Pancreas (tissue), 10 donors: ENCODE data around the gene TBX18. TPM values are rescaled to one million over a fixed set of nuclear protein-coding genes. Genes with fewer than 3 reads are reported as not detected.

ENCODE experiments used
- ATAC-seq, 4 donors: fragments of 200-7000 bp; cut with Tn5 transposase; one replicate each; pipeline versions ENCODE4 v1.8.0 to v1.9.1; 2020; ENCODE audit warnings: mild to moderate bottlenecking in 4 of 4, moderate library complexity in 4 of 4
- DNase-seq, 6 donors: peaks; one replicate each; pipeline ENCODE4 v3.0.0-alpha.2; 2020
- FAIRE-seq: peaks from 2 replicates; lab custom pipeline; 2012; peaks lifted over from hg19 to GRCh38; lab: Jason Lieb, UNC
- H3K27ac ChIP-seq, 4 donors: fragments of 200-600 bp; sonication (generic); 1 replicate in 3 of 4; 2 replicates in 1 of 4; pipeline versions ENCODE4 v1.5.0 to v1.8.0; 2020
- H3K27me3 ChIP-seq, 4 donors: fragments of 200-600 bp; one replicate each; pipeline ENCODE4 v1.8.0; 2021
- H3K36me3 ChIP-seq, 3 donors: fragments of 200-600 bp; sonication (generic) in 1 of 3; one replicate each; pipeline versions ENCODE4 v1.5.0 to v1.8.0; 2020 to 2021
- H3K4me1 ChIP-seq, 3 donors: fragments of 200-600 bp; one replicate each; pipeline ENCODE4 v1.8.0; 2021
- H3K4me3 ChIP-seq, 4 donors: fragments of 200-600 bp; sonication (generic) in 2 of 4; one replicate each; pipeline versions ENCODE4 v1.5.0 to v1.8.0; 2020 to 2021
- H3K9me3 ChIP-seq, 4 donors: fragments of 200-600 bp; one replicate each; pipeline ENCODE4 v1.8.0; 2021
- whole genome bisulfite sequencing, 2 donors: extraction: QIAGEN DNeasy Blood & Tissue Kit; methylation state at CpG; one replicate each; pipeline ENCODE4 v1.1.7; 2013; 5-methylcytosine and 5-hydroxymethylcytosine counted together
- intact Hi-C, 3 donors: fragments of 100-400 bp; cut with DNase I; formaldehyde crosslinking; loops; one replicate each; pipeline versions ENCODE4 v1.11.1 to v1.14.2; 2022
- polyA plus RNA-seq, 2 donors: library from polyadenylated mRNA; stranded (reverse); fragments of 200-250 nt; gene quantifications; one replicate each; pipeline ENCODE4 v1.2.3, GENCODE V29; 2013
- total RNA-seq, 6 donors: library from RNA; stranded (reverse); fragmentation: NEBNext Ultra II Directional in 4 of 6; extraction: Animal tissue kit (Norgen Biotek cat#: 25700) in 4 of 6; gene quantifications; one replicate each; pipeline versions ENCODE4 v1.2.1 to v1.2.4, GENCODE V29; 2021 to 2023
- TF ChIP-seq, protein P1 (sequence below), 4 donors: fragments of 200-600 bp; sonication (generic) in 3 of 4; IDR thresholded peaks; one replicate each; pipeline versions ENCODE4 v1.5.0 to v1.8.0; 2021; ENCODE audit warnings: antibody characterized with exemption in 4 of 4
- donor health status: healthy with polysubstance abuse.
- donor health status: DM: no; HTN: no; CAD: no; lungs with moderate emphysema.
- donor health status: DM: no; HTN: no; CAD: no.
- donor health status: control.
- donor health status: control.
- donor health status: Bipolar disorder and iron deficiency.
- donor health status: DM: yes; HTN: yes; CAD: no.
- donor health status: DM: no; HTN: no; CAD: no.
- donor health status: DM: no; HTN: no; CAD: no.
- donor health status: DM: yes; HTN: yes; CAD: no.

The TBX18 gene
- total and polyA plus RNA-seq, 8 donors, result 0.08 to 0.84 (median 0.52) TPM; not detected in 1

DNA sequence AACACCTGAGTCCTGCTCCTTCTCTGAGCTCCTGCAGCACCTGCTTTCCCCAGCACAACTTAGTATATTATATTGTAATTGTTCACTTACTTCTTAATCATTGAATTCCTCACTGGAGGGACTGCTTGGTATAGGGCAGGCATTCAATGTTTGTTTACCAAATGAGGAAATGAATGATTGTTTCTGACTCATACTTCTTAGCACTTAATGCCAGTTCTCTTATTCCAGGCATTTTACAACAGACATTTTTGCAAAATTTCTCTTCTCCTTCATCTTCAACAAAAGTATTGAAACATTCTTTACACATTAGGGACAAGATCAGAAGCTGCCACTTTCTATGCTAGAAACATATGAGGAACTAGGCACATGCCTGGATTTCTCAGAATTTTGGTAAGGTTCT lies 119.4 kb downstream of the TBX18 start:
- peak in 2 of 4 donors; percentile 43 to 46 for ATAC-seq
- Histone ChIP-seq H3K36me3 (no peaks in the 10 kb centered on the region), H3K27me3 (no peaks in the 10 kb centered on the region), H3K4me1 (no peaks in the 10 kb centered on the region), H3K9me3 (no peaks in the 10 kb centered on the region), H3K4me3 (no peak overlapping the region), H3K27ac (no peak overlapping the region)
- no peak for FAIRE-seq
- no peak for DNase-seq
- TF ChIP-seq, protein P1, sequence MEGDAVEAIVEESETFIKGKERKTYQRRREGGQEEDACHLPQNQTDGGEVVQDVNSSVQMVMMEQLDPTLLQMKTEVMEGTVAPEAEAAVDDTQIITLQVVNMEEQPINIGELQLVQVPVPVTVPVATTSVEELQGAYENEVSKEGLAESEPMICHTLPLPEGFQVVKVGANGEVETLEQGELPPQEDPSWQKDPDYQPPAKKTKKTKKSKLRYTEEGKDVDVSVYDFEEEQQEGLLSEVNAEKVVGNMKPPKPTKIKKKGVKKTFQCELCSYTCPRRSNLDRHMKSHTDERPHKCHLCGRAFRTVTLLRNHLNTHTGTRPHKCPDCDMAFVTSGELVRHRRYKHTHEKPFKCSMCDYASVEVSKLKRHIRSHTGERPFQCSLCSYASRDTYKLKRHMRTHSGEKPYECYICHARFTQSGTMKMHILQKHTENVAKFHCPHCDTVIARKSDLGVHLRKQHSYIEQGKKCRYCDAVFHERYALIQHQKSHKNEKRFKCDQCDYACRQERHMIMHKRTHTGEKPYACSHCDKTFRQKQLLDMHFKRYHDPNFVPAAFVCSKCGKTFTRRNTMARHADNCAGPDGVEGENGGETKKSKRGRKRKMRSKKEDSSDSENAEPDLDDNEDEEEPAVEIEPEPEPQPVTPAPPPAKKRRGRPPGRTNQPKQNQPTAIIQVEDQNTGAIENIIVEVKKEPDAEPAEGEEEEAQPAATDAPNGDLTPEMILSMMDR (IDR thresholded peaks at IDR 0.05), result no peak
- intact Hi-C loops, result no loop called here

DNA sequence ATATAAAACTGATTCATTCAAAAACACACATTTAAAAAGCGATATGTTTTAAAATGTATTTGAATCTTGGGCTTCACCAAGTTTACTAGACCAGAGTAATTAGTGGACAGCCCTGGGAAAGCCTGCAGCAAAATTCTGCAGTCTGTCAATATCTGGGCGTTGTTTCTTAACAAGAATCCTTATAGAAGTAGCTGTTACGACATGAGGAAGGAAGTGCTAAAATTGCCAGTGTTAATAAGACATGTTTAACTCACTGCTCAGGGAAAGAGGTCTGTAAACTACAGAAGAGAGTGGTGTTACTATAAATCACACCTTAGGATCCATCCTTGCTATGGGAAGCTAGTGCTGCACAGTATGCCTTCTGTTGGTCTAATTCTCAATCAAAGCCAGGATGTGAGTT lies 120.6 kb downstream of the TBX18 start:
- no peak overlapping the region for H3K4me3 ChIP-seq
- ATAC-seq, result no peak
- H3K9me3 ChIP-seq, result no peaks in the 10 kb centered on the region
- no peak for DNase-seq
- TF ChIP-seq, protein P1 (IDR thresholded peaks at IDR 0.05), result no peak
- no peak for FAIRE-seq
- H3K27ac ChIP-seq, result no peak overlapping the region
- H3K27me3 ChIP-seq, result no peaks in the 10 kb centered on the region
- WGBS, 2 donors, result 35 to 50% methylated on average over 3 of the region's 3 CpGs
- no peaks in the 10 kb centered on the region for H3K4me1 ChIP-seq
- no peaks in the 10 kb centered on the region for H3K36me3 ChIP-seq
- intact Hi-C loops, result no loop called here

DNA sequence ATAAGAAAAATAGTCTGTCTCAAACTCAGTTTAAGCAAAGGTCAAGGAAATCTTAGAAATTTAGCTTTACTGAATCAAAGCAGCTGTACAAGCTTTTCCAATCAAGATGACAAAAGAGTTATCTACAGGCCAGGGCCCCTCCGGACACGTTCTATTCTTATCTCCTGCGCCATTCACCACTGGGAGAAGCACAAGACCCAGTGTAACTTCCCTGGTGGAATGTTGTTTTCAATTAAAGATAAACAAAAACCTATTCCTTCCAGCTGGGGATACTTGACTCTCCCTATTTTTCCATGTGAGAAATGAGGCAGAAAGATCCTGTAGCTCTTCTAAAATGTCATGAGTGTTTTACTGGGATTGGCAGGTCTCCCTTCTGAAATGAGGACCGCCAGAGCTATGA lies 123.3 kb downstream of the TBX18 start:
- TF ChIP-seq, protein P1 (IDR thresholded peaks at IDR 0.05), result no peak
- no peaks in the 10 kb centered on the region for H3K4me1 ChIP-seq
- ATAC-seq, result no peak
- 12 to 16% methylated on average over 4 of the region's 4 CpGs for WGBS, 2 donors
- DNase-seq, result no peak
- no peaks in the 10 kb centered on the region for H3K9me3 ChIP-seq
- no peak for FAIRE-seq
- no peaks in the 10 kb centered on the region for H3K27me3 ChIP-seq
- H3K27ac ChIP-seq, result no peak overlapping the region
- intact Hi-C loops, result no loop called here
- H3K4me3 ChIP-seq, result no peak overlapping the region
- H3K36me3 ChIP-seq, result no peaks in the 10 kb centered on the region

DNA sequence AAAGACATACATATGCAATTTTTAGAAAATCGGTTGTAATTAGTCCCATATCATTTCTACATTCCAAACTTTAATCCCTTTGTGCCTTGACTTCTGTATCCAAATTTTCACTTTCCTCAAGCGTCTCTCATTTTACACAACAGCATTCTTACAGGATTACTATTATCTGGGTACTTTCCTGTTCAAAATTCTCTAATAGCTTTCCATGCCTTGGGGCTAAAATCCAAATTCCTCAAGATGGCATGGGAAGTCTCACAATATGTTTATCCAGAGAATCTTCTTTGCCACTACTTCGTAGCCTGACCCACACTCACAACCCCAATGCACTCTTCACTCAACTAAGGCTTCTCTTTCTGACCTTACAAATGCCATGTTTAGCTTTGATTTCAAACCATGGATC lies 125.0 kb downstream of the TBX18 start:
- no peak for ATAC-seq
- intact Hi-C loops, result no loop called here
- no peaks in the 10 kb centered on the region for H3K36me3 ChIP-seq
- H3K4me3 ChIP-seq, result no peak overlapping the region
- TF ChIP-seq, protein P1 (IDR thresholded peaks at IDR 0.05), result no peak
- 44 to 60% methylated on average over 3 of the region's 3 CpGs for WGBS, 2 donors
- H3K27me3 ChIP-seq, result no peaks in the 10 kb centered on the region
- no peak overlapping the region for H3K27ac ChIP-seq
- H3K4me1 ChIP-seq, result no peaks in the 10 kb centered on the region
- FAIRE-seq, result no peak
- no peaks in the 10 kb centered on the region for H3K9me3 ChIP-seq
- no peak for DNase-seq

DNA sequence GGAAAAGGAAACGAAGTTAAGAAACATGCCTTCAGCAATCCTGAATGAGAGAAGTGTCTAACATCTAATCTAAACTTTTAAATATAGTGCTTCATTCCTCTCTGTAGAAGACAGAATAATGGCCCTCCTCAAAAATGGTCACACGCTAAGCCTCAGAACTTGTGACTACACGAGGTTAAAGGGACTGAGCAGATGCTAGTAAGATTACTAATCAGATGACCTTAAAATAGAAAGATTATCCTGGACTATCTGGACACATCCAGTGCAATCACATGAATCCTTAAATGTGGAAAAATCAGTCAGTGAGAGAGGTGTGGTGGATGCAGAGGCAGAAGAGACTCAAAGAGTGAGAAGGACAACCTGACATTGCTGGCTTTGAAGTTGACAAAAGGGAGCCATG lies 126.1 kb downstream of the TBX18 start:
- FAIRE-seq (no peak), ATAC-seq (no peak), DNase-seq (no peak)
- TF ChIP-seq, protein P1 (IDR thresholded peaks at IDR 0.05), result no peak
- Histone ChIP-seq H3K9me3 (no peaks in the 10 kb centered on the region), H3K4me1 (no peaks in the 10 kb centered on the region), H3K27me3 (no peaks in the 10 kb centered on the region), H3K36me3 (no peaks in the 10 kb centered on the region), H3K4me3 (no peak overlapping the region), H3K27ac (no peak overlapping the region)
- intact Hi-C loops, result no loop called here
- 42 to 52% methylated on average over 3 of the region's 3 CpGs for WGBS, 2 donors
